GM19035 (cell line): ENCODE results near the gene SNX27.
"Not testable (repeated sequence)": the region's sequence is repeated elsewhere in the genome, so short reads cannot be mapped to it uniquely, and the experiment has no call there.

Source experiments
- ATAC-seq: cut with Tn5 transposase; IDR thresholded peaks from one replicate; pipeline ENCODE4 v1.9.1; 2021; ENCODE audit not compliant: unreplicated experiment

SNX27 gene

DNA sequence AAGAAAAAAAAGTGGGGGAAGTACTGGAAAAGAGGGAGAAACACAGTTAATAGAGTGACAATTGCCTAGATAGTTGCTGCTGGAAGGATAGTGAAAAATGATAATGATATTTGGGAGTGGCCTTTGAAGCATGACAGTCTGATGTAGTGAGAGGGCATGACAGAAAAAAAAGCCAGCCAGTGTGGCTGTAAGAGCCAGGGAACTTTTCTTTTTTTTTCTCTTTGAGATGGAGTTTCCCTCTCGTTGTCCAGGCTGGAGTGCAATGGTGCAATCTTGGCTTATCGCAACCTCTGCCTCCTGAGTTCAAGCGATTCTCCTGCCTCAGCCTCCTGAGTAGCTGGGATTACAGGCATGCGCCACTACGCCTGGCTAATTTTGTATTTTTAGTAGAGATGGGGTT, 9.3 kb upstream of the SNX27 start:
- ATAC-seq: not testable (repeated sequence)

DNA sequence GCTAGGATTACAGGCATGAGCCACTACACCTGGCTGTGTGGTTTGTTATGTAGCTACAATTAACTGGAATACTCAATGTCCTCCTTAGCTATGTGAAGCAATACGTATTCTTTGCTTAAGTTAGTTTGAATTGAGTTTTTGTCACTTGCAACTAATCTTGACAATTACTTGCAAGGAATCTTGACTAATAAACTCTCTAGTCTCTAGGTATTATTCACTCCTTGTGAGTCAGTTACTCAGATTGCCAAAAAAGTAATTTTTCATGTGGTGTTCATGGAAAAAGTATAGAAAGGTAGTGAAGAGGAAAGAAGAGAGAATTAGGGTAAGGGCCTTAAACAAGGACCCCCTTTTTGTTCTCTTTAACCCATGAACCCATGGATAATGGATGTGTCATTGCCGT, 7.6 kb upstream of the SNX27 start:
- ATAC-seq: no peak

GRCh38 chr1:151606384-151606783, 5.5 kb upstream of the SNX27 start:
- ATAC-seq: no peak

DNA sequence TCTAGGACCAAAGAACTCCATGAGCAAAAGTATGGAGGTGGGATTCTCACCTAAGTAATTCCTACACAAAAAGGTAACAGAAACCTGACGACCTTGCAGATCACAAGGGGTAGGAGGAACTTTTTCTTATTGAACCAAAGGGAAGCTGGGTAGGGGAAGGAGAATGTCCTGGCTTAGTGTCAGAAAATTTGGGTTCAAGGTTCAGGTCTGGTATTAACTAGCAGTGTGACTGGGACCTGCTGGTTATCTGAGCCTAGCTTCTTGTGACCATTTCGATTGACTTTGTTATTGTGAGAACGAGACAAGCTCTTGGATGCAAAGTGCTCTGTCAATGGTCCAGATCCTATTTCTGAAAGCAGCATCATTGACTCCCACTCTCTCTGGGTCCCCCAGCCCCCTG, 5.0 kb upstream of the SNX27 start:
- ATAC-seq: no peak

GRCh38 chr1:151610142-151610541, 1.7 kb upstream of the SNX27 start:
- ATAC-seq: no peak

DNA sequence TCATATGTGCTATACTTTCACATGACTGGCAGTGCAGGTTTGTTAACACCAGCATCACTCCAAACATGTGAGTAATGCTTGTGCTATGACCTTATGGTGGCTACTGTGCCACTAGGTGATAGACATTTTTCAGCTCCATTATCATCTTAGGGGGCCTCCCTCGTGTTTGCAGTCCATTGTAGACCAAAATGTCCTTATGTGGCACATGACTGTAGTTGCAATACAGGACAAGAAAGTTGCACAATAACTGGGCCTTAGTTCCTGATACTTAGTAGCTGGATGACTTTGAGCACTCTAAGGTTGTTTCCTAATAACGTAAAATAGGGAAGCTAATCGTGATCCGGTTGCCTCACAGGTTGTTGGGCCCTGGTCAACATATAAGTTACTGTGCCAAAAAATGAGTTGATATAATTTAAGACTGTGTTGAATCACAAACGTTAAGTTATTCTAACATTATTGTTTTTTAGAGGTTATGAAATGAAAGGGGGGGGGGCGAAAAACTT, 511 bp upstream of the SNX27 start:
- no peak for ATAC-seq

GRCh38 chr1:151612501-151613281, 841 bp downstream of the SNX27 start:
- ATAC-seq: no peak

GRCh38 chr1:151613282-151613780, 1.5 kb downstream of the SNX27 start:
- no peak for ATAC-seq

DNA sequence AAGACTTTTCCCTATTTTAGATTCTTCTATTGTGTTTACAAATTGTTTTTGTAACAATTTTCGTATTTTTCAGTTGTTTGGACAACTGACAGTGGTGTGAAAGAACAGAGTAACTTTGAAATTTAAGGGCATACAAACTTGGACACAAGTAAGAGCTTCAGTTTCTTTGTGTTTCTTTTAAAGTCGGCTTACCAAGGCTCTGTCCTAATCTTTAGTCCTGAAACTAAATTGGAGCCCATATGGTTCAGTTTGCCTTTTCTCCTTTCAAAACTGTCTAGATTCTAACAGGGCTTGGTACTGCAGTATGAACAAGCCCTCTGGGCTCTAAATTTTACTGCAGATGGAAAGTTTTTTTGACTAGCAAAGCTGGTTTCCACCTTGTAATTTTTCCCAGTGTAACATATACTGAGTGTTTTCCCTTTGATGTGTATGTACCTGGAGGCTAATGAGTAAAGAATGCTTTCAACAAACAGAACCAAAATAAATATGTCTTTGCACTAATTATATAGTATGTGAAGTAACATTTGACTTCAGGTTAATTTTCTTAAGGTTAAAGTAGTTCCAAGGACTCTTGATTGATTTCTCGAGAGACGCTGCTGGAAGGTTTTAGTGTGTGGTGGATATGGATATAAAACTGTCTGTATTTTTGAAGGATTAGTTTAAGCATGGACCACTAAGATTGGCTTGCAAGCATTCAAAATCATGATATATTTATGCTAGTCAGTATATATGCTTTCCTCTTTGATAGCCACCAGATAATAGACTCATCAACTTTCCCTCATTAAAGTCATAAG, 4.1 kb downstream of the SNX27 start:
- ATAC-seq: no peak

DNA sequence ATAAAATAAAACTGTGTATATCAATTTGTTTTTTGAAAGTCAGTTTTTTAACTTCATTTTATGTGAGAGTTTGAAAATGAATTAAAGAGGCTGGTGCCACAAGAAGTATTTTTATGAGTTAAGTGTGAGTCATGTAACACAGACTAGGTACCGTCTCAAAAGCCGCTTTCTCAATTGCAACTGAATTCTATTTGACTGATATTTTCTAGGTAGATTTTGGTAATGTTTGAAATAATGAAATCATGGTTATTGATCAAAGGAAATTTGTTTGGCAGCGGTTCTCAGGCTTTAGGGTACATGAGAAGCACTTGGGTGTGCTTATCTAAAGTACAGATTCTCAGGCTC, 4.6 kb downstream of the SNX27 start:
- no peak for ATAC-seq

DNA sequence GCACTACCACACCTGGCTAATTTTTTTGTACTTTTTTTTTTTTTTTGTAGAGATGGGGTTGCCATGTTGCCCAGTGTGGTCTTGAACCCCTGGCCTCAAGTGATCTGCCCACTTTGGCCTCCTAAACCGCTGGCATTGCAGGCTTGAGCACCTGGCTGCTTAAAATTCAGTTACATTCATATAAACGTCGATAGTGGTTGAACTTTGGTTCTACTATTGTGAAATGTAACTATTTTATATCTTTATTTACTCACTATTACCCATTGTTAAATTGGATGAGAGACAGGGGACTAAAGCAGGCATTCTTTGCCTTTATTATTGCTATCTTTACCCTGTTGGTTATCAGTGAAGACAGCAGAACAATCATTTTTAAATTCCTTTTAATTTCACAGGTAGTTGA, 6.2 kb downstream of the SNX27 start:
- ATAC-seq: no peak

GRCh38 chr1:151618470-151618869, 6.6 kb downstream of the SNX27 start:
- ATAC-seq: no peak

DNA sequence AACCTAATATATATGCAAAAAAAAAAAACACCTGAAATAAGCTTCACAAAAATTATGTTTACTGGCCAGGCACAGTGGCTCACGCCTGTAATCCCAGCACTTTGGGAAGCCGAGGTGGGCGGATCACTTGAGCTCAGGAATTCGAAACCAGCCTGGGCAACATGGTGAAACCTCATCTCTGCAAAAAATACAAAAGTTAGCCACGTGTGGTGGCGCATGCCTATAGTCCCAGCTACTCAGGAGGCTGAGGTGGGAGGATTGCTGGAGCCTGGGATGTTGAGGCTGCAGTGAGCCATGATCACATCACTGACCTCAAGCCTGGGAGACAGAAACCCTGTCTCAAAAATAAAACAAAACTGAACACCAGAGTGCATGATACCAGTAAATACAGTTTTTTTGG, 7.1 kb downstream of the SNX27 start:
- ATAC-seq: not testable (repeated sequence)

DNA sequence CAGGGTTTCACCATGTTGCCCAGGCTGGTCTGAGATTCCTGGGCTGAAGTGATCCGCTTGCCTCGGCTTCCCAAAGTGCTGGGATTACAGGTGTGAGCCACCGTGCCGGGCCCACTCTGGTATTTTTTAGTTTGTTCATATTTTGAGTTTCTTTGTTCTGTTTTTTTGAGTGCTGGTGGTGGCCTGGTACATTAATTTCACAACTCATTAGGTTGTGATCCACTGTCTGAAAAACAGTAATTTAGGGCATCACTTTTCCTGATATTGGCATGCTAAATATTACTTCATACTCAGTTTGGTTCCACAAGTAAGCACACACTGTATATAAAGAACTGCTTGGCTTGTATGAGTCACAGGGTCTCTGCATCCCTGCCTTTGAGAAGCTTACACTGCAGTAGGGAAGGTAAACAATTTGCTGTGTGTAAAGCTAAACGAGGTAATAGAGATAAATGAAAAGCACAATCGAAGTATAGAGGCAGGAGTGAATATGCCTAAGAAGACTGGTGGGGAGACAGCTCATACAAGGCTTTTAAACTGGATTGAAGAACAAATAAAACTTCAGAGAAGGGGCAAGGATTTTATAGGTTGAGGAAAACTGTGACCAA, 7.7 kb downstream of the SNX27 start:
- ATAC-seq: no peak

DNA sequence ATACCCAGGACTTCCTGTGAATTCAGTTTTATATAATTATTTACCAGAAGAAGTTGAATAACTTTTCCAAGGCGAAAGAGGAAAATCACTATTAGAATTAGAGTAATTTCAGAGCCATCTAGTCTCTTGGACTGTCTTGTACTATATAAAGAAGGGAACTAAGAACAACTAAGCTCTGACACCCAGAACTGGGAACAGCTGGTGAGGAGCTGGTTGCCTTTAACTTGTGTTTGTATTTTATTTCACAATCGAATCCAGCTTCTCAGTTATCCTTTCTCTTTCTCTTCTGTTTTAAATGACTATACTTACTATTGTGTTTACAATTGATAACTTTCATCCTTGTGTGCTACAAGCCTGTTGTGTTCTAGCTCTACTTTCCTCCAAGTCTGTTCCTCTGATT, 8.4 kb downstream of the SNX27 start:
- no peak for ATAC-seq

DNA sequence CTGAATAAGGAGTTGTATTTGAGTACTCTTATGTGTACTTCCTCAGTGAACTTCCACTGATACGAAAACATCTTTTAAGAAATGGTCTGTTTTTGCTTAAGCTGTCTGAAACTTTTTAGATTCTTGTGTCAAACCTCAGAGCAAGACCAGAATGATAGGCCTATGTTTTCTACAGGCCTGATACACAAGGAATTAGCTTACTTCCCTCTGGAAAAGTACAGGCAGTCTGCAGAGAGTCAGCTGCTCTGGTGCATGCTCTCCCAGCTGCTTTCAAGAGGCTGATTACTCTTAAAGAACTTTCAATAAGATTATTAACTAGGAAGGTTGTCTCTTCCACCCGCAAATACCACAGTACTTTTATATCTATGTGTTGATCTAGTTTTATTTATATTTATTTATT, 9.5 kb downstream of the SNX27 start:
- no peak for ATAC-seq

GRCh38 chr1:151624783-151625182, 12.9 kb downstream of the SNX27 start:
- ATAC-seq: no peak

GRCh38 chr1:151626740-151627334, 15.0 kb downstream of the SNX27 start:
- ATAC-seq: no peak

DNA sequence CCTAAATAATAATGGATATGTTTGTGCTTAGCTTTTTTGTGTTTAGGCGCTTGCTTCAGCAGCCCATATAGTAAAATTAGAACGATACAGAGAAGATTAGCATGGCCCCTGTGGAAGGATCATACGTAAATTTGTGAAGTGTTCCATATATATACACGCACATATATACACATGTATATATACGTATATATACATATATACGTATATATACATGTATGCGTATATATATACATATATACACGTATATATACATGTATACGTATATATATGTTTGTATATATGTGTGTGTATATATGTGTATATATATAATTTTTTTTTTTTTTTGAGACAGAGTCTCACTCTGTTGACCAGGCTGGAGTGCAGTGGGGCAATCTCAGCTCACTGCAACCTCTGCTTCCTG, 17.4 kb downstream of the SNX27 start:
- no peak for ATAC-seq

DNA sequence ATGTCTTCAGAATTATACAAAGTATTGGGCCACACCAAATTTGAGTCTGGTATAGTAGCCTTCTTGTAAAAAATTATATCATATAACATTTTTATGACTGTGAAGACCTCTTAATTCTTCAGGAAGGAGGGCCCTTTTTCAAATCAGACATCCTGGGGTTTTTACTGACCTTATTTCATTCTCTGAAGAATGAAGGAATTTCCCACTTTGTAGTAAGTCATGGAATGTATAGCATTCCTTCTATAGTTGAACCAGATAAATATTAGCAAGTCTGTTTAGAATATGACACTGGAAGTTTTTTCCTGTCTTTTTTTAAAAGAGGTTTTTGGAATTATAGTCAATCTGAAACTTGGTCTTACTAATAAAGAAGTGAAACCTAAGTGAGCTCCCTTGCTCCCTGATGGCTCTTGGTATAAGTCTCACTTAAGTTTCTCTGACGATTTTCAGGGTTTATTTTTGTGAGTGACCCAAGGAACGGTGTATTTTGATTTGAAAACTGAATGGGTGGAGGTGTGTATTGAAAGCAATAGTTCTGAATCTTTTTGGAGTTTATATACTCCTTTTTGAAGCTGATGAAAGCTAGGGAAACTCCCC, 23.7 kb downstream of the SNX27 start:
- no peak for ATAC-seq
